ENCODE measurements around the gene NUAK1.

Gene NUAK1

DNA sequence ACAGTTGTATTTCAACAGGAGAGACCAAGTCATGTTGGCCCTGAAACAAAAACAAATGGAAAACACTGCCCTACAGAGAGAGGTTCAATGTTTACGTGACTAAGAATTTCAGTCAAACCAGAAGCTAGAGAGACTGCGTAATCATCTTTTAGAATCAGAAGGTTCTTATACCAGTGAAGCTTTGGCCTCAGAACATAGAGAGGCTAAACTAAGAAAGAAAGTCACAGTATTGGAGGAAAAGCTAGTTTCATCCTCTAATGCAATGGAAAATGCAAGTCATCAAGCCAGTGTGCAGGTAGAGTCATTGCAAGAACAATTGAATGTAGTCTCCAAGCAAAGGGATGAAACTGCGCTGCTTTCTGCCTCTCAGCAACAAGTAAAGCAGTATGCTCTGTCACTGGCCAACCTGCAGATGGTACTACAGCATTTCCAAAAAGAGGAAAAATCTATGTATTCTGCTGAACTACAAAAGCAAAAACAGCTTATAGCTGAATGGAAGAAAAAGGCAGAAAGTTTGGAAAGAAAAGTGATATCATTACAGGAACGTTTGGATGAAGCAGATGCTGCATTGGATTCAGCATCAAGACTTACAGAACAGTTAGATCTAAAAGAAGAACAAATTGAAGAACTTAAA is 32.5 kb upstream of the NUAK1 start:
- Histone ChIP-seq H3K27me3 (ENCODE audit: insufficient read depth, low read depth, severe bottlenecking) (no peaks in the 10 kb centered on the region), H3K36me3 (no peaks in the 10 kb centered on the region), H3K27ac (no peak overlapping the region), H3K4me3 (ENCODE audit: low read depth, low read length) (no peak overlapping the region), H3K9me3 (ENCODE audit: severe bottlenecking) (no peaks in the 10 kb centered on the region)
- TF ChIP-seq, protein P1, sequence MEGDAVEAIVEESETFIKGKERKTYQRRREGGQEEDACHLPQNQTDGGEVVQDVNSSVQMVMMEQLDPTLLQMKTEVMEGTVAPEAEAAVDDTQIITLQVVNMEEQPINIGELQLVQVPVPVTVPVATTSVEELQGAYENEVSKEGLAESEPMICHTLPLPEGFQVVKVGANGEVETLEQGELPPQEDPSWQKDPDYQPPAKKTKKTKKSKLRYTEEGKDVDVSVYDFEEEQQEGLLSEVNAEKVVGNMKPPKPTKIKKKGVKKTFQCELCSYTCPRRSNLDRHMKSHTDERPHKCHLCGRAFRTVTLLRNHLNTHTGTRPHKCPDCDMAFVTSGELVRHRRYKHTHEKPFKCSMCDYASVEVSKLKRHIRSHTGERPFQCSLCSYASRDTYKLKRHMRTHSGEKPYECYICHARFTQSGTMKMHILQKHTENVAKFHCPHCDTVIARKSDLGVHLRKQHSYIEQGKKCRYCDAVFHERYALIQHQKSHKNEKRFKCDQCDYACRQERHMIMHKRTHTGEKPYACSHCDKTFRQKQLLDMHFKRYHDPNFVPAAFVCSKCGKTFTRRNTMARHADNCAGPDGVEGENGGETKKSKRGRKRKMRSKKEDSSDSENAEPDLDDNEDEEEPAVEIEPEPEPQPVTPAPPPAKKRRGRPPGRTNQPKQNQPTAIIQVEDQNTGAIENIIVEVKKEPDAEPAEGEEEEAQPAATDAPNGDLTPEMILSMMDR (IDR thresholded peaks at IDR 0.05; ENCODE audit: low read depth, low read length), result no peak
- no peak for DNase-seq

GRCh38 chr12:106170285-106170684 is 31.5 kb upstream of the NUAK1 start:
- no peak overlapping the region for H3K27ac ChIP-seq
- H3K27me3 ChIP-seq (ENCODE audit: insufficient read depth, low read depth, severe bottlenecking), result no peaks in the 10 kb centered on the region
- H3K36me3 ChIP-seq, result no peaks in the 10 kb centered on the region
- H3K4me3 ChIP-seq (ENCODE audit: low read depth, low read length), result no peak overlapping the region
- DNase-seq, result no peak
- TF ChIP-seq, protein P1 (IDR thresholded peaks at IDR 0.05; ENCODE audit: low read depth, low read length), result no peak
- no peaks in the 10 kb centered on the region for H3K9me3 ChIP-seq (ENCODE audit: severe bottlenecking)

- H3K27ac ChIP-seq, result no peak overlapping the region
- H3K27me3 ChIP-seq (ENCODE audit: insufficient read depth, low read depth, severe bottlenecking), result no peaks in the 10 kb centered on the region
- TF ChIP-seq, protein P1 (IDR thresholded peaks at IDR 0.05; ENCODE audit: low read depth, low read length), result no peak
- H3K4me3 ChIP-seq (ENCODE audit: low read depth, low read length), result no peak overlapping the region
- no peaks in the 10 kb centered on the region for H3K36me3 ChIP-seq
- H3K9me3 ChIP-seq (ENCODE audit: severe bottlenecking), result no peaks in the 10 kb centered on the region
- no peak for DNase-seq
Observed at GRCh38 chr12:106163712-106164111, 25.0 kb upstream of the NUAK1 start.

DNA sequence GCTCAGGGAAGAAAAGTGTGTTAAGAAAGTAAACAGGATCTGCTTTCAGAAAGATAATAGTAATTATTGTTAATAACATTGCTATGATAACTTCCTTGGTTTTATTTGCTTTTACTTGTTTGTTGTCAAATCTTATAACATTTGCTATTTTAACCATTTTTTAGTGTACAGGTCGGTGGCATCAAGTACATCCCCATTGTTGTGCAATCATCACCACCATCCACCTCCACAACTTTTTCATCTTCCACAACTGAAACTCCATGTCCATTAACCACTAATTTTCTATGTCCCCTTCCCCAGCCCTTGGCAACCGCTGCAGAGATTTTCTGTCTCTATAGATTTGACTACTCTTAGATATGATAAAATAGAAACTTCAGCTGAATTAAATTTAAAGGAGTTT is 22.7 kb upstream of the NUAK1 start:
- no peak for DNase-seq
- Histone ChIP-seq H3K27me3 (ENCODE audit: insufficient read depth, low read depth, severe bottlenecking) (no peaks in the 10 kb centered on the region), H3K4me3 (ENCODE audit: low read depth, low read length) (no peak overlapping the region), H3K36me3 (no peaks in the 10 kb centered on the region), H3K9me3 (ENCODE audit: severe bottlenecking) (no peaks in the 10 kb centered on the region), H3K27ac (no peak overlapping the region)
- TF ChIP-seq, protein P1 (IDR thresholded peaks at IDR 0.05; ENCODE audit: low read depth, low read length), result no peak

- H3K9me3 ChIP-seq (ENCODE audit: severe bottlenecking), result no peaks in the 10 kb centered on the region
- H3K36me3 ChIP-seq, result no peaks in the 10 kb centered on the region
- DNase-seq, result no peak
- H3K4me3 ChIP-seq (ENCODE audit: low read depth, low read length), result no peak overlapping the region
- H3K27me3 ChIP-seq (ENCODE audit: insufficient read depth, low read depth, severe bottlenecking), result no peaks in the 10 kb centered on the region
- TF ChIP-seq, protein P1 (IDR thresholded peaks at IDR 0.05; ENCODE audit: low read depth, low read length), result no peak
- H3K27ac ChIP-seq, result no peak overlapping the region
Observed at GRCh38 chr12:106160915-106161314, 22.2 kb upstream of the NUAK1 start.

- TF ChIP-seq, protein P1 (IDR thresholded peaks at IDR 0.05; ENCODE audit: low read depth, low read length), result no peak
- DNase-seq, result no peak
Observed at GRCh38 chr12:106157802-106158201, 19.0 kb upstream of the NUAK1 start.

More at GRCh38 chr12:106157802-106158201, 19.0 kb upstream of the NUAK1 start:
- H3K9me3 ChIP-seq (ENCODE audit: severe bottlenecking), result no peaks in the 10 kb centered on the region
- no peaks in the 10 kb centered on the region for H3K27me3 ChIP-seq (ENCODE audit: insufficient read depth, low read depth, severe bottlenecking)
- H3K36me3 ChIP-seq, result no peaks in the 10 kb centered on the region
- no peak overlapping the region for H3K4me3 ChIP-seq (ENCODE audit: low read depth, low read length)
- no peak overlapping the region for H3K27ac ChIP-seq

Data from WERI-Rb-1 (cell line).